GM12892 (cell line): ENCODE results near the gene USP46.

Experiments used
- POLR2A ChIP-seq: IDR thresholded peaks from 2 replicates; pipeline ENCODE4 v1.6.1; 2011; ENCODE audit warnings: low read depth, low read length, control low read depth
- POLR2AphosphoS5 ChIP-seq: IDR thresholded peaks from 2 replicates; pipeline ENCODE4 v1.6.1; 2011; ENCODE audit warnings: low read depth, low read length, control low read depth
- TAF1 ChIP-seq: IDR thresholded peaks from 2 replicates; pipeline ENCODE4 v1.6.1; 2011; ENCODE audit warnings: low read depth, mild to moderate bottlenecking, control low read depth, low read length, borderline replicate concordance

DNA sequence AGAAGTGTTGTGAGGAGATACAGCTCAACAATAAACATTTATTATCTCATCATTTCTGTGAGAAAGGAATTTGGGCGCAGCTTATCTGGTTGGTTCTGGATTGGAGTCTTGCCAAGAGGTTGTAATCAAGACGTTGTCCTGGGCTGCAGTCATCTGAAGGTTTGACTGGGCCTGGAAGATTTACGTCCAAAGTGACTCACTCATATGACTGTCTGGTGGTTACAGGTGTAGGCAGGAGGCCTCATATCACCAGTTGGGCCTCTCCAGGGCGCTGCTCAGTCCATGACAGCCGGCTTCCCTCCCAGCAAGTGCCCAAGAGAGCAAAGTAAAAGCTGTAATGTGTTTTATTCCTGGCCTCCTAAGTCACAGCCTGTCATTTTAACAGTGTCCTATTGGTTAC, 106.3 kb downstream of the USP46 start:
- no peak for TF ChIP-seq POLR2AphosphoS5
- no peak for TF ChIP-seq POLR2A
- no peak for TF ChIP-seq TAF1
